Natural killer cell (primary cell): ENCODE results near the gene ANKRD11. TPM values are rescaled to one million over a fixed set of nuclear protein-coding genes. Genes with fewer than 3 reads are reported as not detected.
A peak's percentile ranks its signal among the peaks of the same experiment; 100 is the strongest.

Experiments
- ATAC-seq, 3 donors: fragments of 150-1000 bp in 2 of 3; fragments of 200-7000 bp in 1 of 3; cut with Tn5 transposase; 1 replicate in 1 of 3; 2 replicates in 2 of 3; pipeline ENCODE4 v1.10.0; 2021; ENCODE audit warnings: mild to moderate bottlenecking in 2 of 3, moderate library complexity in 2 of 3
- DNase-seq, 2 donors: peaks; one replicate each; pipeline versions ENCODE4 v3.0.0 to v3.0.0-alpha.2; 2013 to 2021; ENCODE audit warnings: mixed read lengths in 1 of 2
- H3K27ac ChIP-seq: one replicate; pipeline ENCODE4 v1.5.1; 2013; ENCODE audit warnings: mild to moderate bottlenecking, low read length
- H3K27me3 ChIP-seq: one replicate; pipeline ENCODE4 v1.6.1; 2013; ENCODE audit warnings: low read length; ENCODE audit not compliant: control insufficient read depth, insufficient read depth
- H3K36me3 ChIP-seq: one replicate; pipeline ENCODE4 v1.6.1; 2013; ENCODE audit warnings: low read length; ENCODE audit not compliant: control insufficient read depth, insufficient read depth
- H3K4me1 ChIP-seq: one replicate; pipeline ENCODE4 v1.6.1; 2013; ENCODE audit warnings: low read length; ENCODE audit not compliant: control insufficient read depth, insufficient read depth
- H3K4me3 ChIP-seq: one replicate; pipeline ENCODE4 v1.5.1; 2013; ENCODE audit warnings: low read length
- H3K9me3 ChIP-seq: one replicate; pipeline ENCODE4 v1.6.1; 2013; ENCODE audit warnings: low read length; ENCODE audit not compliant: control insufficient read depth, insufficient read depth
- H3K27ac Mint-ChIP-seq, 2 donors: one replicate each; pipeline ENCODE4 v1.8.0; 2022; ENCODE audit warnings: mild to moderate bottlenecking in 2 of 2, mixed read lengths in 2 of 2, moderate library complexity in 1 of 2
- H3K27me3 Mint-ChIP-seq, 2 donors: one replicate each; pipeline ENCODE4 v1.8.0; 2022; ENCODE audit warnings: low read depth in 2 of 2, mixed read lengths in 2 of 2
- H3K36me3 Mint-ChIP-seq: one replicate; pipeline ENCODE4 v1.8.0; 2022; ENCODE audit warnings: mixed read lengths
- H3K4me1 Mint-ChIP-seq, 2 donors: one replicate each; pipeline ENCODE4 v1.8.0; 2022; ENCODE audit warnings: mixed read lengths in 2 of 2
- H3K4me3 Mint-ChIP-seq: one replicate; pipeline ENCODE4 v1.8.0; 2022; ENCODE audit warnings: mild to moderate bottlenecking, moderate library complexity, mixed read lengths
- H3K9me3 Mint-ChIP-seq, 2 donors: one replicate each; pipeline ENCODE4 v1.8.0; 2022; ENCODE audit warnings: mixed read lengths in 2 of 2
- WGBS: methylation state at CpG from one replicate; pipeline ENCODE4 v1.1.7; 2013; ENCODE audit warnings: missing lambda C conversion rate; ENCODE audit not compliant: insufficient coverage; 5-methylcytosine and 5-hydroxymethylcytosine counted together
- intact Hi-C: fragments of 100-400 bp; cut with micrococcal nuclease; formaldehyde crosslinking; loops from one replicate; pipeline ENCODE4 v1.14.2; 2022
- total RNA-seq, 4 donors: library from RNA; stranded (reverse); fragments of 120-200 nt in 1 of 4; gene quantifications; one replicate each; pipeline versions ENCODE4 v1.2.3 to v1.2.4, GENCODE V29; 2013 to 2022
- TF ChIP-seq, protein P1 (sequence below): fragments of 200-600 bp; IDR thresholded peaks from one replicate; pipeline ENCODE4 v1.8.0; 2022; ENCODE audit warnings: antibody characterized with exemption

Gene ANKRD11
- total RNA-seq, 3 donors from 2014 or later (not counting 1 experiment from before 2014, with no cell fraction given), result 230 to 299 (median 287) TPM

DNA sequence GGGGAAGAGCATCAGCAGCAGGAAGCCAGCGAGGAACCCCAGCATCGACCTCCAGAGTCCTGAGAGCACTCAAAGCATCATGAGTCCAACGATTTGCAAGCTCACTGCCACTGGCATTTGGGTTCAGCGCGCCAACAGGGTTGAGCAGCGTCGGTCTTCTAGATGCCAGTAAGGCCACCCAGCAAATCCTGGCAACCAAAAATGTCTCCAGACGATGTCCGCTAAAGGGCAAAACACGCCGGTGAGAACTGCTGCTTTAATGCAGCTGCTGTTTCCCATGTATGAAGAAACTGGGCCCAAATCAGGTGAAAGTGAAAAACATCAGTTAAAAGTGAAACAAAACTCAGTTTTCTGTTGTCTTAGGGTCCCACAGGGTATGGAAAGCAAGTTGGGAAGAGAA, 70.2 kb downstream of the ANKRD11 start:
- H3K9me3 Mint-ChIP-seq, result no peaks in the 10 kb centered on the region

DNA sequence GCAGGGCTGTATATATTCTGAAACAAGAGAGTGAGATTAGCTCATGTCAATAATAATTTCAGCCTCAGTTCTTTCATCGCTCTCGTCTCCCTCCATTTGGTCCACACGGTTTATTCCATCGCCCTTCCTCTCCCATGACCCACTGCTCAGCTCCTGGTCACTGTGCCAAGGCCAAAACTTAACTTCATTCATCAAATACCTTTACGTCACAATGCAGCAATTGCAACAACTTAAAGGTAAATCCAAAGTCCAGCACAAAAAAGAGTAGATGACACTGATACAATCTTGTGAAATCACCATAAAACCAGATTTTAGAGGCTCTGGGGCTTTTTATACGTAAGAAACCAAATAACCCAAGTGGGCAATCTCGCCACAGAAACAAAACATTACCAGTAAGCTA, 72.0 kb downstream of the ANKRD11 start:
- Histone ChIP-seq H3K27me3 (no peaks in the 10 kb centered on the region), H3K27ac (no peak overlapping the region), H3K9me3 (no peaks in the 10 kb centered on the region), H3K36me3 (no peaks in the 10 kb centered on the region), H3K4me3 (no peak overlapping the region), H3K4me1 (peaks cover 64% of the 10 kb centered on the region)
- Mint-ChIP-seq H3K36me3 (peaks cover 5% of the 10 kb centered on the region), H3K4me3 (peak overlapping the region; percentile 61), H3K27ac (no peak overlapping the region), H3K27me3 (no peaks in the 10 kb centered on the region), H3K4me1 (peaks cover 65 to 66% of the 10 kb centered on the region in 2 donors), H3K9me3 (no peaks in the 10 kb centered on the region)
- ATAC-seq, result no peak
- DNase-seq, result no peak
- WGBS, result 91% methylated on average over 6 of the region's 7 CpGs
- intact Hi-C loops, result no loop called here
- TF ChIP-seq, protein P1, sequence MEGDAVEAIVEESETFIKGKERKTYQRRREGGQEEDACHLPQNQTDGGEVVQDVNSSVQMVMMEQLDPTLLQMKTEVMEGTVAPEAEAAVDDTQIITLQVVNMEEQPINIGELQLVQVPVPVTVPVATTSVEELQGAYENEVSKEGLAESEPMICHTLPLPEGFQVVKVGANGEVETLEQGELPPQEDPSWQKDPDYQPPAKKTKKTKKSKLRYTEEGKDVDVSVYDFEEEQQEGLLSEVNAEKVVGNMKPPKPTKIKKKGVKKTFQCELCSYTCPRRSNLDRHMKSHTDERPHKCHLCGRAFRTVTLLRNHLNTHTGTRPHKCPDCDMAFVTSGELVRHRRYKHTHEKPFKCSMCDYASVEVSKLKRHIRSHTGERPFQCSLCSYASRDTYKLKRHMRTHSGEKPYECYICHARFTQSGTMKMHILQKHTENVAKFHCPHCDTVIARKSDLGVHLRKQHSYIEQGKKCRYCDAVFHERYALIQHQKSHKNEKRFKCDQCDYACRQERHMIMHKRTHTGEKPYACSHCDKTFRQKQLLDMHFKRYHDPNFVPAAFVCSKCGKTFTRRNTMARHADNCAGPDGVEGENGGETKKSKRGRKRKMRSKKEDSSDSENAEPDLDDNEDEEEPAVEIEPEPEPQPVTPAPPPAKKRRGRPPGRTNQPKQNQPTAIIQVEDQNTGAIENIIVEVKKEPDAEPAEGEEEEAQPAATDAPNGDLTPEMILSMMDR, result no peak

More for the DNA sequence above, 70.2 kb downstream of the ANKRD11 start:
- peak overlapping the region; percentile 53 for H3K4me3 Mint-ChIP-seq
- H3K36me3 ChIP-seq, result no peaks in the 10 kb centered on the region
- no peak overlapping the region for H3K4me3 ChIP-seq
- no peaks in the 10 kb centered on the region for H3K27me3 Mint-ChIP-seq
- no peaks in the 10 kb centered on the region for H3K9me3 ChIP-seq
- intact Hi-C loops, result no loop called here
- peaks cover 5% of the 10 kb centered on the region for H3K36me3 Mint-ChIP-seq
- ATAC-seq (no peak), DNase-seq (no peak)
- H3K27ac Mint-ChIP-seq, result peak overlapping the region in 1 of 2 donors; percentile 38
- H3K27ac ChIP-seq, result no peak overlapping the region
- 92% methylated on average over 11 of the region's 11 CpGs for WGBS
- no peaks in the 10 kb centered on the region for H3K27me3 ChIP-seq
- peaks cover 73% of the 10 kb centered on the region for H3K4me1 ChIP-seq
- peaks cover 71 to 73% of the 10 kb centered on the region in 2 donors for H3K4me1 Mint-ChIP-seq
- TF ChIP-seq, protein P1, result no peak

DNA sequence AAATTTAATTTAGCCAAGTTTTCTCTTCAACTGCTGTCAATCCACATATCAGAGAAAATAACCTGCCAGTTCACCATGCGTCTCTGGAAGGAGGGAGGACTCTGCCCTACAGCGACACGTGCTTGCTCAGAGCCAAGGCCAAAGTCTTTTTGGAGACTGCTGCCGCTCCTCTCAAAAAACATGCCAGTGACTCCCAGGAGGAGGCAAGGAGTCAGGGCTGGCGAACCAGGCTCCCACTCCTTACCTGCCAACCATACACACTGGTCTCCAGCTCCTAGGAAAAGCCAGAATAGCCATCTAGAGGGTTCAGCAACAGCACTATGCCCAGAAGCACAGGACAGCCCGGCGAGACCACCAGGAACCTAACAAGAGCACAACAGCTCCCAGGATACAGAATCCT, 73.0 kb downstream of the ANKRD11 start:
- Mint-ChIP-seq H3K4me1 (peaks cover 61 to 66% of the 10 kb centered on the region in 2 donors), H3K27me3 (no peaks in the 10 kb centered on the region), H3K36me3 (peaks cover 5% of the 10 kb centered on the region), H3K9me3 (no peaks in the 10 kb centered on the region), H3K4me3 (no peak overlapping the region), H3K27ac (no peak overlapping the region)
- Histone ChIP-seq H3K27ac (no peak overlapping the region), H3K27me3 (no peaks in the 10 kb centered on the region), H3K9me3 (no peaks in the 10 kb centered on the region), H3K4me3 (no peak overlapping the region), H3K4me1 (peaks cover 62% of the 10 kb centered on the region), H3K36me3 (no peaks in the 10 kb centered on the region)
- ATAC-seq (no peak), DNase-seq (no peak)
- TF ChIP-seq, protein P1, result no peak
- WGBS, result 98% methylated on average over 7 of the region's 7 CpGs
- intact Hi-C loops, result no loop called here
